ENCODE measurements around the gene GAS2L1. TPM values are rescaled to one million over a fixed set of nuclear protein-coding genes. Genes with fewer than 3 reads are reported as not detected.

GAS2L1 gene
- total RNA-seq, 3 donors from 2014 or later = 19.7 to 34.7 (median 24.7) TPM

DNA sequence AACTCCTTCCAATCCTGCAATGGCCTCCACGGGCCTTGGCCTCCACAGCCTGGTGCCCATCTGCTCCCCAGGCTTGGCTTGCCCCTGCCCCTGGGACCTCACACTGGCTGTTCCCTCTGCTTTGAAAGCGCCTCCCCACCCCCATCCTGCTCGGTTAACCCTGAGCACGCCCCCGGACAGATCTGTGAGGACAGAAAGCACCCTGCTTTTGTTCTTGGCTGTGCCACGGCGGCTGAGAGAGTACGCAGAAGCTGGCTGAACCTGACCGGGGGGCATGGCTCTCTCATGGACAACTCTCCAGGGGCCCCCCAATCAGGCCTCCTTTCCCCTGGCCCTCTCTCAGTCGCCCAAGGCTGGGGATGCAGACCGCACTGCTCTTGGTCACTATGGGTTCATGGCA is 29.2 kb downstream of the GAS2L1 start:
- ATAC-seq = no peak
- Histone ChIP-seq H3K4me1 (ENCODE audit: low read depth) (no peaks in the 10 kb centered on the region), H3K9me3 (no peaks in the 10 kb centered on the region), H3K36me3 (ENCODE audit: low read depth) (peaks cover 4% of the 10 kb centered on the region), H3K4me3 (no peak overlapping the region)
- intact Hi-C loops (cut with DNase I, micrococcal nuclease) = no loop called here
- TF ChIP-seq, protein P1, sequence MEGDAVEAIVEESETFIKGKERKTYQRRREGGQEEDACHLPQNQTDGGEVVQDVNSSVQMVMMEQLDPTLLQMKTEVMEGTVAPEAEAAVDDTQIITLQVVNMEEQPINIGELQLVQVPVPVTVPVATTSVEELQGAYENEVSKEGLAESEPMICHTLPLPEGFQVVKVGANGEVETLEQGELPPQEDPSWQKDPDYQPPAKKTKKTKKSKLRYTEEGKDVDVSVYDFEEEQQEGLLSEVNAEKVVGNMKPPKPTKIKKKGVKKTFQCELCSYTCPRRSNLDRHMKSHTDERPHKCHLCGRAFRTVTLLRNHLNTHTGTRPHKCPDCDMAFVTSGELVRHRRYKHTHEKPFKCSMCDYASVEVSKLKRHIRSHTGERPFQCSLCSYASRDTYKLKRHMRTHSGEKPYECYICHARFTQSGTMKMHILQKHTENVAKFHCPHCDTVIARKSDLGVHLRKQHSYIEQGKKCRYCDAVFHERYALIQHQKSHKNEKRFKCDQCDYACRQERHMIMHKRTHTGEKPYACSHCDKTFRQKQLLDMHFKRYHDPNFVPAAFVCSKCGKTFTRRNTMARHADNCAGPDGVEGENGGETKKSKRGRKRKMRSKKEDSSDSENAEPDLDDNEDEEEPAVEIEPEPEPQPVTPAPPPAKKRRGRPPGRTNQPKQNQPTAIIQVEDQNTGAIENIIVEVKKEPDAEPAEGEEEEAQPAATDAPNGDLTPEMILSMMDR (IDR thresholded peaks at IDR 0.05) = no peak
- DNase-seq = peak in 1 of 3 donors; percentile 35

DNA sequence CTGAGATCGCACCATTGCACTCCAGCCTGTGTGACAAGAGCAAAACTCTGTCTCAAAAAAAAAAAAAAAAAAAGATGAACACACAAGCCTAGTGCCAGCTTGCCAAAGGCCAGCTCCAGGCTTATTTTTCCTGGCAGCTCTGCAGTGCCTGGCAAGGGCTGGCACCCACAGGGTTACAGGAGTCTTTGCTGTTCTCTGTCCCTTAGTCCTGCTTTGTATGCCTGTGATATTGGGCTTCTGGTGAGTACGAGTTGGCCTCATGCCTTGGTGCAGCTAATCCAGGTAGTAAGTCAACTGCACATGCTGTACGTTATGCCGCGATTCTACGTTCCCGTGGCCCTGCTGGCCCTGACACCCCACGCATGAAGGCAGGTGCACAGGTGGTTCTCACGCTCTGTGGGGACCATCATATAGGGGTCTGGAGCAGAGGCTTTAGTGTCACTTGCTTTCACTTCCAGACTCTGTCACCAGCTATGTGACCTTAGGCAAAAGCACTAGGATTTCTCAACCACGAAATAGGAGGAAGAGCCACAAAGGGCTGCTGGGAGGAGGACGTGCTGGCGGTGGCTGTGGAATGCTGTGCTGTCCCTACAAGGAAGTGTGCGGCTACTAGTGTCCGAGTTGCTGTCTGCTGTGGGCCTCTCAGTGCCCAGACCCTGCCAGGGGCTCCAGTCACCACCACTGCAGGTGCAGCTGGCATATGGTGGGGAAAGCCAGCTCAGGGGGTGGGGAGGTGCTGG is 30.5 kb downstream of the GAS2L1 start:
- intact Hi-C loops (cut with DNase I, micrococcal nuclease) = no loop called here
- H3K36me3 ChIP-seq (ENCODE audit: low read depth) = peaks cover 4% of the 10 kb centered on the region
- no peak overlapping the region for H3K4me3 ChIP-seq
- DNase-seq = no peak
- no peak for ATAC-seq
- H3K9me3 ChIP-seq = no peaks in the 10 kb centered on the region
- H3K4me1 ChIP-seq (ENCODE audit: low read depth) = no peaks in the 10 kb centered on the region
- TF ChIP-seq, protein P1 (IDR thresholded peaks at IDR 0.05) = no peak

DNA sequence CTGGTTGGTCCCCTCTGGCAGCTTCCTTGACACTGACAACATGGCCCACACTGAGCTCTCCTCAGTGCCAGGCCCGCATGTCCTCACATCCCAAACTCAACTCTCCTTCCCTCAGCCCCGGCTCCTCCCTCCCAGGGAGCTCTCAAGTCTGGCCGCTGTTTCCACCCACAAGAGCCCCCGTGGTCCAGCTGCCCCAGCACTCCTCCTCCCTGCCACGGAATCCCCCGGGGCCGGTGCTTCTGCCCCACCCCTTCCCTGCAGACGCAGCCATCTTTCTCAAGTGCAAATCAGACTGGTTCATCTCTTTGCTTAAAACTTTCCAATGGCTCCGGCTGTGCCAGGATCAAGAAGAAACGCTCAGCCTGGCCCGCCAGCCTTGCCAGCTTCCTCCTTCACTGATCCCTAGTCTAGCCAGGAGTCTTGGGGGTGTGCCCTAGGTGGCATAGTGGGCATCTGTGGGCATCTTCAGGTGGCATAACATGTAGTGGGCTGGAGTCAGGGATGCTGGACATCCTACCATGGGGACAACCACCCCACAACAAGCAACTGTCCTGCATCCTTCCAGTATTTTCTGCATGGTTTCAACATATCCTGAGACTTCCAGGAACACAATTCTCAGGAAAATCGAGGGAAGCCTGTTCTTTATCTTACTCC is 31.3 kb downstream of the GAS2L1 start:
- TF ChIP-seq, protein P1 (IDR thresholded peaks at IDR 0.05) = no peak
- Histone ChIP-seq H3K4me3 (no peak overlapping the region), H3K36me3 (ENCODE audit: low read depth) (peaks cover 4% of the 10 kb centered on the region), H3K9me3 (no peaks in the 10 kb centered on the region), H3K4me1 (ENCODE audit: low read depth) (no peaks in the 10 kb centered on the region)
- ATAC-seq (no peak), DNase-seq (no peak)
- intact Hi-C loops (cut with DNase I, micrococcal nuclease) = no loop called here

DNA sequence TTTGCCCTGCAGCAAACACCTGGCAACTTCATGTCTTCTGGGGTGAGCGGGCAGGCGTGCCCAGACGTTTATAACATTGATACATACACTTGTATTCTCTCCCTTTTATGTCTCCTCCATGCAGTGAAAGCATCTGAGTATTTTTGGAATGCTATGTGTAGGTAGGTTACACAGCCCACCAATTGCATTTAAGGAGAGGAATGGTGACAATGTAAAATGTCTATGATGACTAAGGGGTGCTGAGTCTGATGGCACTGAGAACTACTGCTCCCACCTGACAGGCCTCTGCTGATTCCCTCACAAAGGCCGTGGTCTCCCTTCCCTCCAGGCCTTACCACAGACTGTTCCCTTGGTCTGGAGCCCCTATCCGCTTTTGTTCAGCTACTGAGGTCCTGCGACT is 31.9 kb downstream of the GAS2L1 start:
- no peaks in the 10 kb centered on the region for H3K9me3 ChIP-seq
- DNase-seq (no peak), ATAC-seq (no peak)
- no peaks in the 10 kb centered on the region for H3K4me1 ChIP-seq (ENCODE audit: low read depth)
- TF ChIP-seq, protein P1 (IDR thresholded peaks at IDR 0.05) = no peak
- intact Hi-C loops (cut with DNase I, micrococcal nuclease) = no loop called here
- H3K36me3 ChIP-seq (ENCODE audit: low read depth) = peaks cover 4% of the 10 kb centered on the region
- no peak overlapping the region for H3K4me3 ChIP-seq

DNA sequence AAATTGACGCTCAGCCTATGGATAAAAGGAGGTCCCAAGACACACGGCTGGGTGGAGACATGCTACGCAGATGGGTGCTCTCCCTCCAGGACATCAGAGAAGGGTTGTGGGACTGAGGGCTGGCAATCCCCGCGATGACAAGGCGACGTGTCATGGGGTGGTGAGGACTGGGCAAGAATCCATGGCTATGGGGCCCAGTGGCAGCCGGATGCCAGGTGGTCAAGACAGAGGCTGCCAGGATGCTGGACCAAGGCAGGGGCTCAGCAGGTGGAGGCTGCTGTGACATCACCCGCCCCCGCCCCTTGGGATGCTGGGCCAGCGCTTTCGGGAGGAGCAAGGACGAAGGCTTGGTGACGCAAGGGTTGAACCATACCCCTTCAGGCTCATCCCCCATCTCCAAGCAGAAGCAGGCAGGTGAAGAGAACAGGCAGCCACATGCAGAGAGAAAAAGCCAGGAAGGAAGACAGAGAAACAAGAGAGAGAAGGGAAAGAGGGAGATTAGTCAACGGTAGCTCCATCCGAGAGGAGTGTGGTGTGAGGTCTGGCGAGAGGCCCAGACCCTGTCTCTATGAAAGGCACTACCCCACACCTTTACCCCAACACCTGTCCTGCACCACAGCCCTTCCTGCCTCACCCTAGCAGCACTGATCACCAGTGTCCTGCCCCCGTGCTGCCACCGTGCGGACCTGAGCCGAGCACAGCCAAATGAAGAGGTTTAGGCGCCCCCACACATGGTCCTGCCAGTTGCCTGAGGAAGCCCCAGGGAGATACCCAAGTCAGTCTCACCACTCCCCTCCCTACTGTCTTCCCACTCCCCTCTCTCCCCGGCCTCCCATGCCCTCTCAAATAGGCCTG is 33.2 kb downstream of the GAS2L1 start:
- Histone ChIP-seq H3K36me3 (ENCODE audit: low read depth) (peaks cover 4% of the 10 kb centered on the region), H3K9me3 (no peaks in the 10 kb centered on the region), H3K4me1 (ENCODE audit: low read depth) (no peaks in the 10 kb centered on the region), H3K4me3 (no peak overlapping the region)
- DNase-seq (peak in 1 of 3 donors; percentile 35), ATAC-seq (no peak)
- intact Hi-C loops (cut with DNase I, micrococcal nuclease) = no loop called here
- TF ChIP-seq, protein P1 (IDR thresholded peaks at IDR 0.05) = no peak

All from mucosa of descending colon (tissue), 3 donors.